Astrocyte (in vitro differentiated cells and primary cell): ENCODE results near the gene PLEKHG2. TPM values are rescaled to one million over a fixed set of nuclear protein-coding genes. Genes with fewer than 3 reads are reported as not detected.

Experiments used
- DNase-seq: peaks from one replicate; pipeline ENCODE4 v3.0.0-alpha.2; 2010; ENCODE audit warnings: low read depth
- FAIRE-seq: peaks from 2 replicates; lab custom pipeline; 2011; peaks lifted over from hg19 to GRCh38; lab: Jason Lieb, UNC
- H2AFZ ChIP-seq: 2 replicates; pipeline ENCODE4 v1.6.0; 2012; ENCODE audit warnings: low read depth, low read length, inconsistent platforms
- H3K27ac ChIP-seq: 2 replicates; pipeline ENCODE4 v1.5.1; 2011; ENCODE audit warnings: low read depth, low read length, inconsistent platforms
- H3K27me3 ChIP-seq: 2 replicates; pipeline ENCODE4 v1.6.0; 2011; ENCODE audit warnings: low read length, inconsistent platforms; ENCODE audit not compliant: insufficient read depth
- H3K36me3 ChIP-seq: 2 replicates; pipeline ENCODE4 v1.5.1; 2011; ENCODE audit warnings: low read length, inconsistent platforms; ENCODE audit not compliant: insufficient read depth
- H3K4me1 ChIP-seq: 2 replicates; pipeline ENCODE4 v1.5.1; 2011; ENCODE audit warnings: low read length, inconsistent platforms; ENCODE audit not compliant: insufficient read depth
- H3K4me2 ChIP-seq: 2 replicates; pipeline ENCODE4 v1.6.0; 2012; ENCODE audit warnings: low read length, inconsistent platforms
- H3K4me3 ChIP-seq: 2 replicates; pipeline ENCODE4 v1.5.1; 2011; ENCODE audit warnings: low read depth, mild to moderate bottlenecking, low read length, inconsistent platforms; ENCODE audit not compliant: insufficient read depth
- H3K79me2 ChIP-seq: 2 replicates; pipeline ENCODE4 v1.6.0; 2012; ENCODE audit warnings: mild to moderate bottlenecking, low read length, inconsistent platforms; ENCODE audit not compliant: insufficient read depth
- H3K9ac ChIP-seq: 2 replicates; pipeline ENCODE4 v1.6.0; 2012; ENCODE audit warnings: mild to moderate bottlenecking, low read length, inconsistent platforms
- H3K9me3 ChIP-seq: 2 replicates; pipeline ENCODE4 v1.5.1; 2012; ENCODE audit warnings: low read depth, mild to moderate bottlenecking, low read length, inconsistent platforms; ENCODE audit not compliant: insufficient read depth
- H4K20me1 ChIP-seq: 2 replicates; pipeline ENCODE4 v1.6.0; 2012; ENCODE audit warnings: low read length, inconsistent platforms; ENCODE audit not compliant: insufficient read depth
- H3K27ac Mint-ChIP-seq: one replicate; pipeline ENCODE4 v1.8.0; 2021; ENCODE audit warnings: mild to moderate bottlenecking, mixed read lengths; ENCODE audit not compliant: unreplicated experiment
- H3K27me3 Mint-ChIP-seq: one replicate; pipeline ENCODE4 v1.8.0; 2021; ENCODE audit warnings: low read depth, mixed read lengths; ENCODE audit not compliant: unreplicated experiment
- H3K36me3 Mint-ChIP-seq: one replicate; pipeline ENCODE4 v1.8.0; 2021; ENCODE audit warnings: low read depth, mixed read lengths; ENCODE audit not compliant: unreplicated experiment
- H3K4me1 Mint-ChIP-seq: one replicate; pipeline ENCODE4 v1.8.0; 2021; ENCODE audit warnings: low read depth, mixed read lengths; ENCODE audit not compliant: unreplicated experiment
- H3K4me3 Mint-ChIP-seq: one replicate; pipeline ENCODE4 v1.8.0; 2021; ENCODE audit warnings: mild to moderate bottlenecking, moderate library complexity, mixed read lengths; ENCODE audit not compliant: unreplicated experiment
- H3K9me3 Mint-ChIP-seq: one replicate; pipeline ENCODE4 v1.8.0; 2021; ENCODE audit warnings: mild to moderate bottlenecking, mixed read lengths; ENCODE audit not compliant: unreplicated experiment
- CTCF ChIP-seq: IDR thresholded peaks from 2 replicates; pipeline ENCODE4 v1.5.1; 2011; ENCODE audit warnings: low read depth, mild to moderate bottlenecking, inconsistent platforms, low read length, moderate library complexity; ENCODE audit not compliant: insufficient read depth
- EZH2 ChIP-seq: IDR thresholded peaks from 2 replicates; pipeline ENCODE4 v1.6.1; 2012; ENCODE audit warnings: mild to moderate bottlenecking, low read length, inconsistent platforms; ENCODE audit not compliant: insufficient read depth
- total RNA-seq: library from RNA; stranded (reverse); gene quantifications from 2 replicates; pipeline ENCODE4 v1.2.1, GENCODE V29; 2021

The PLEKHG2 gene
- total RNA-seq, 1 donor from 2014 or later: 102 TPM

GRCh38 chr19:39436350-39436716 lies 23.9 kb downstream of the PLEKHG2 start:
- H3K9me3 Mint-ChIP-seq: no peaks in the 10 kb centered on the region
- peak overlapping the region; percentile 89 for H3K27ac Mint-ChIP-seq
- Histone ChIP-seq H3K79me2 (peaks cover 39% of the 10 kb centered on the region), H3K4me2 (peak overlapping the region; percentile 100), H3K4me3 (peak overlapping the region; percentile 99), H3K9me3 (no peaks in the 10 kb centered on the region), H3K9ac (peak overlapping the region; percentile 99), H3K27ac (peak overlapping the region; percentile 80), H3K4me1 (peaks cover 18% of the 10 kb centered on the region), H3K27me3 (no peaks in the 10 kb centered on the region), H4K20me1 (peaks cover 29% of the 10 kb centered on the region), H3K36me3 (peaks cover 26% of the 10 kb centered on the region), H2AFZ (peak overlapping the region; percentile 58)
- peaks cover 9% of the 10 kb centered on the region for H3K36me3 Mint-ChIP-seq
- TF ChIP-seq CTCF (no peak), EZH2 (no peak)
- no peak for DNase-seq
- H3K27me3 Mint-ChIP-seq: no peaks in the 10 kb centered on the region
- H3K4me3 Mint-ChIP-seq: peak overlapping the region; percentile 100
- no peak for FAIRE-seq
- peaks cover 17% of the 10 kb centered on the region for H3K4me1 Mint-ChIP-seq

GRCh38 chr19:39438270-39438934 lies 25.9 kb downstream of the PLEKHG2 start:
- Histone ChIP-seq H3K79me2 (peaks cover 28% of the 10 kb centered on the region), H3K4me1 (peaks cover 17% of the 10 kb centered on the region), H3K4me3 (no peak overlapping the region), H2AFZ (no peak overlapping the region), H3K36me3 (peaks cover 14% of the 10 kb centered on the region), H3K27ac (no peak overlapping the region), H3K9ac (no peak overlapping the region), H3K27me3 (no peaks in the 10 kb centered on the region), H4K20me1 (peaks cover 21% of the 10 kb centered on the region), H3K9me3 (no peaks in the 10 kb centered on the region), H3K4me2 (no peak overlapping the region)
- no peak overlapping the region for H3K4me3 Mint-ChIP-seq
- FAIRE-seq (no peak), DNase-seq (no peak)
- H3K27ac Mint-ChIP-seq: peak overlapping the region; percentile 58
- no peaks in the 10 kb centered on the region for H3K9me3 Mint-ChIP-seq
- TF ChIP-seq EZH2 (no peak), CTCF (no peak)
- peaks cover 5% of the 10 kb centered on the region for H3K36me3 Mint-ChIP-seq
- H3K4me1 Mint-ChIP-seq: peaks cover 14% of the 10 kb centered on the region
- no peaks in the 10 kb centered on the region for H3K27me3 Mint-ChIP-seq

- no peaks in the 10 kb centered on the region for H3K27me3 Mint-ChIP-seq
- H3K27ac Mint-ChIP-seq: peak overlapping the region; percentile 100
- H3K79me2 ChIP-seq: peaks cover 54% of the 10 kb centered on the region
- H3K4me3 Mint-ChIP-seq: peak overlapping the region; percentile 100
- H3K4me1 Mint-ChIP-seq: peaks cover 23% of the 10 kb centered on the region
- no peaks in the 10 kb centered on the region for H3K27me3 ChIP-seq
- H3K9ac ChIP-seq: peak overlapping the region; percentile 99
- FAIRE-seq: no peak
- H4K20me1 ChIP-seq: peaks cover 36% of the 10 kb centered on the region
- H3K4me1 ChIP-seq: peaks cover 27% of the 10 kb centered on the region
- TF ChIP-seq CTCF (no peak), EZH2 (no peak)
- peak overlapping the region; percentile 94 for H3K4me3 ChIP-seq
- peak; percentile 23 for DNase-seq
- peak overlapping the region; percentile 50 for H2AFZ ChIP-seq
- no peaks in the 10 kb centered on the region for H3K9me3 Mint-ChIP-seq
- no peaks in the 10 kb centered on the region for H3K36me3 ChIP-seq
- peak overlapping the region; percentile 94 for H3K4me2 ChIP-seq
- H3K9me3 ChIP-seq: no peaks in the 10 kb centered on the region
- H3K27ac ChIP-seq: peak overlapping the region; percentile 96
- peaks cover 8% of the 10 kb centered on the region for H3K36me3 Mint-ChIP-seq
Measured at GRCh38 chr19:39444598-39445195, 32.2 kb downstream of the PLEKHG2 start.
